HG02981 (cell line): ENCODE measurements around the gene LRRC17.

Experiments
- ATAC-seq: cut with Tn5 transposase; IDR thresholded peaks from one replicate; pipeline ENCODE4 v1.9.1; 2021; ENCODE audit warnings: mild to moderate bottlenecking, moderate library complexity; ENCODE audit not compliant: unreplicated experiment

The LRRC17 gene

DNA sequence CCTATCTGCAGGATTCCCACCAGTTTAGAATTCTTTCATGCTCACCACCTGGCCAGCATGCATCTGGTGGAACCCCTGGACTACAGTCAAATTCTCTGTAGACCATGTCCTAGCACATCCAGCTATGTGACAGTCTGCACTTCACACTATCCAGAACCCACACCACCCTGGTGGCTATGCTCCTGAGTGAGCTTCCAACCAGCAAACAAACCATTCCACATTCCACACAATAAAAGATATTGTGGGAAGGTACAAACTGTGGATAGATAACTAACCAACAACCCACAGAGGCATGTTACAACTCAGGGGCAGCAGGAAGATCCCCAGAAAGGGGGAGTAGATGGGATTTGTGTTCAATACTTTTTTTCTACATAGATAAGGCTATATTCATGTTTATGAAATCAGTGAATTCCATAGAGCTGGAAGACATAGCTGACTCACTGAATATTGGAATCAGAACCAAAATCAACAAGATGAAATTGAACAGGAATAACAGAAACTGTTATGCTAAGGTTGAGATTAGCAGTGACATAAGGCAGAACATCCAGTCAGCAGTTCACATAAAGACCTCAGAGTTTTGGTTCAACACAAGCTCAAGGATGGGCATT is 72.5 kb downstream of the LRRC17 start:
- ATAC-seq = no peak

- no peak for ATAC-seq
Observed at GRCh38 chr7:102988088-102988487, 75.3 kb downstream of the LRRC17 start.

GRCh38 chr7:102988631-102989560 is 76.1 kb downstream of the LRRC17 start:
- no peak for ATAC-seq

GRCh38 chr7:102990642-102991041 is 77.8 kb downstream of the LRRC17 start:
- ATAC-seq = no peak

DNA sequence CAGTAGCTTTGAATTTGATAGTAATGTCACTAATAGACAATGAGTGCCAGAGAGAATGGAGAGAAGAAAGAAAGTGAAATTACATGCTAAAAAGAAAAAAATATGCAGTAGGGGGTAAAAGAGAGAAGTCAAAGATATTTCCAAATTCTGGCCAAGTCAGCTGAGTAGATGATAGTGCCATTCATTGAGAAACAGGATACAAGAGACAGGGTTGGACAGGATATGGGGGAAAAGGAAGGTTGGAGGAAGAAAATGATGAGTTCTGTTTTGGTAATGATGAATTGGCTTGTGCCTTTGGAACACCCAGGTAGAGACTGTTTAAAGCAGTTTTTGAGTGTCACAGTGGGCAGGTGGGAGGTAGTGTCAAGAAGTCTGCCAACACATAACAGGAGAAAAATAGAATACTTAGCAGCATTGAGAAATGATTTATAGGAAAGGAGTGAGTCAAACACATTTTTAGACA is 78.3 kb downstream of the LRRC17 start:
- ATAC-seq = no peak

GRCh38 chr7:102991540-102992214 is 78.9 kb downstream of the LRRC17 start:
- no peak for ATAC-seq

DNA sequence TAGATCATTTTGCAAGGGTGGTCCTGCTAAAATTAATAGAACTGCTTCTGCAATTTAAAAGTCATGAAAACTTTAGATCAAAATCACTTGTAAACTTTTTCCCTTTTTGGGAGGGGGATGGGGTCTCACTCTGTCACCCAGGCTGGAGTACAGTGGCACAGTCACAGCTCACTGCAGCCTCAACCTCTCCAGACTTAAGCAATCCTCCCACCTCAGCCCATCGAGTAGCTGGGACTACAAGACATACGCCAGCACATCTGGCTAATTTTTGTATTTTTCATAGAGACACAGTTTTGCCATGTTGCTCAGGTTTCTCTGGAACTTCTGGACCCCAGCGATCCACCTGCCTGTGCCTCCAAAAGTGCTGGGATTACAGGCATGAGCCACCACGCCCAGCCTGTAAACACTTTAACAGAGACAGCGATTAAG is 79.7 kb downstream of the LRRC17 start:
- ATAC-seq = no peak

GRCh38 chr7:102992938-102993717 is 80.3 kb downstream of the LRRC17 start:
- ATAC-seq = no peak

DNA sequence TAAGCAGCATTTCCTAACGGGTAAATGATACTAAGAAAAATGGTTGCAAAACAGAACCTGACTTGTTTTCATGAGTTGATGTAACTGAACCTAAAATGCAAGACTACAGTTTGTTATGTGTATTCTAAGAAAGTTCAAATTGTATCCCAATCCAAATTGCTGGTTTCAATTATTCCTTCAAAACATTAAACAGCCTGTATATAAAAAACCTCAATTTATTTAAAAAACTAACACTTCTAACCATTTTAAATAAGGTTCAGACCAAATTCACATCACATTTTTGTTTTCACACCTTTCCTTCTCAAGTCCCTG is 80.9 kb downstream of the LRRC17 start:
- no peak for ATAC-seq

DNA sequence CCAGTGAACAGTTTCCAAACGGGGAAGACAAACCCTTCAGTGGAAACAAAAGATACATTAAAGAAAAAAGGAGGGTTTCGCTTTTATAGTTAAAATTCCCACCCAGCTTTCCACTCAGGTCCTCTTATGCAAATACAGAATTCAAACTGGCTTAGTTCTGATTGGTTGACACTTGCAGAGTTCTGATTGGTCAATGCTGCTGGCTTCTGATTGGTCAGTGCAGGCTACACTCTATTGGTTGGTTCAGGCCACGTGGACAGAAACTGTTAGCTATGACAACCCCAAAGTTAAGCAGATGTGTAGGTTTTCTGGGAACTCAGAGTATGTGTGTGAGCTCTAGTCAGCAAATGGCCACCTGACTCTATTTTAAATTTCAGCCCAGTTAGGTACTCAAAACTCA is 81.8 kb downstream of the LRRC17 start:
- no peak for ATAC-seq
